Activated T-helper 1 cell treated with anti-CD3 and anti-CD28 coated beads, Interleukin-12 subunit alpha, Interleukin-12 subunit beta, Interleukin-2, Interleukin-4 antibody, amounts not matched to agents 30 ng/mL and 10 ng/mL and 1 ng/mL, durations not matched to agents 14 hours and 24 hours and 36 hours (primary cell): Measurements from ENCODE around the gene CSK. TPM values are rescaled to one million over a fixed set of nuclear protein-coding genes. Genes with fewer than 3 reads are reported as not detected.

Experiments used
- DNase-seq: peaks from one replicate; pipeline ENCODE4 v3.0.0; 2021; ENCODE audit warnings: low spot score
- H3K27ac Mint-ChIP-seq: one replicate; pipeline ENCODE4 v1.8.0; 2021; ENCODE audit warnings: mild to moderate bottlenecking, mixed read lengths
- H3K27me3 Mint-ChIP-seq: one replicate; pipeline ENCODE4 v1.8.0; 2022; ENCODE audit warnings: mild to moderate bottlenecking, moderate library complexity, mixed read lengths; ENCODE audit not compliant: insufficient read depth
- H3K36me3 Mint-ChIP-seq: one replicate; pipeline ENCODE4 v1.8.0; 2021; ENCODE audit warnings: low read depth, mixed read lengths
- H3K4me1 Mint-ChIP-seq: one replicate; pipeline ENCODE4 v1.8.0; 2021; ENCODE audit warnings: low read depth, mixed read lengths
- H3K4me3 Mint-ChIP-seq: one replicate; pipeline ENCODE4 v1.8.0; 2021; ENCODE audit warnings: mild to moderate bottlenecking, moderate library complexity, mixed read lengths
- H3K9me3 Mint-ChIP-seq: one replicate; pipeline ENCODE4 v1.8.0; 2021; ENCODE audit warnings: mixed read lengths
- intact Hi-C: fragments of 100-400 bp; cut with micrococcal nuclease; formaldehyde crosslinking; loops from one replicate; pipeline ENCODE4 v1.15.1; 2024
- total RNA-seq: library from RNA; stranded (reverse); gene quantifications from 2 replicates; pipeline ENCODE4 v1.2.3, GENCODE V29; 2022

Gene CSK
- total RNA-seq, 1 donor from 2014 or later = 362 TPM

GRCh38 chr15:74840851-74841775 lies 59.2 kb downstream of the CSK start:
- peaks cover 23% of the 10 kb centered on the region for H3K36me3 Mint-ChIP-seq
- peak overlapping the region; percentile 54 for H3K27ac Mint-ChIP-seq
- H3K4me1 Mint-ChIP-seq = peaks cover 40% of the 10 kb centered on the region
- no peak for DNase-seq
- H3K4me3 Mint-ChIP-seq = peak overlapping the region; percentile 92
- H3K9me3 Mint-ChIP-seq = no peaks in the 10 kb centered on the region
- H3K27me3 Mint-ChIP-seq = no peaks in the 10 kb centered on the region
- intact Hi-C loops = loop anchor here (5.0 kb wide), 1 partner anchor 144 kb away; the partner anchor contains the start of gene EDC3

GRCh38 chr15:74841891-74842373 lies 60.1 kb downstream of the CSK start:
- peak overlapping the region; percentile 45 for H3K27ac Mint-ChIP-seq
- DNase-seq = no peak
- peaks cover 45% of the 10 kb centered on the region for H3K4me1 Mint-ChIP-seq
- no peaks in the 10 kb centered on the region for H3K27me3 Mint-ChIP-seq
- H3K4me3 Mint-ChIP-seq = peak overlapping the region; percentile 92
- H3K9me3 Mint-ChIP-seq = no peaks in the 10 kb centered on the region
- peaks cover 23% of the 10 kb centered on the region for H3K36me3 Mint-ChIP-seq
- intact Hi-C loops = loop anchor here (1.0 to 5.0 kb wide), 4 partner anchors 59 to 145 kb away; partner anchors contain the start of gene EDC3

GRCh38 chr15:74842581-74843444 lies 60.9 kb downstream of the CSK start, which contains the start of gene ULK3:
ULK3 (minus strand) TSS chr15:74843156; CDS start chr15:74843105, 51 bp downstream.
- Mint-ChIP-seq H3K36me3 (peaks cover 29% of the 10 kb centered on the region), H3K27ac (peak within 1 kb of the TSS; percentile 98), H3K4me1 (peaks cover 52% of the 10 kb centered on the region), H3K27me3 (no peaks in the 10 kb centered on the region), H3K9me3 (no peaks in the 10 kb centered on the region), H3K4me3 (peak within 1 kb of the TSS; percentile 92)
- peak; percentile 91 for DNase-seq
- intact Hi-C loops = loop anchor here (1.0 to 5.0 kb wide), 8 partner anchors 17 to 146 kb away; partner anchors contain the start of genes COX5A, CPLX3, EDC3 and MPI

GRCh38 chr15:74843445-74843828 lies 61.6 kb downstream of the CSK start:
- Mint-ChIP-seq H3K4me3 (peak overlapping the region; percentile 87), H3K27ac (peak overlapping the region; percentile 98), H3K27me3 (no peaks in the 10 kb centered on the region), H3K9me3 (no peaks in the 10 kb centered on the region), H3K36me3 (peaks cover 33% of the 10 kb centered on the region), H3K4me1 (peaks cover 54% of the 10 kb centered on the region)
- no peak for DNase-seq
- intact Hi-C loops = loop anchor here (1.0 to 5.0 kb wide), 7 partner anchors 17 to 146 kb away; partner anchors contain the start of genes COX5A, CPLX3, EDC3 and MPI

GRCh38 chr15:74843891-74844299 lies 62.0 kb downstream of the CSK start:
- Mint-ChIP-seq H3K36me3 (peaks cover 37% of the 10 kb centered on the region), H3K4me3 (peak overlapping the region; percentile 87), H3K9me3 (no peaks in the 10 kb centered on the region), H3K27me3 (no peaks in the 10 kb centered on the region), H3K27ac (peak overlapping the region; percentile 98), H3K4me1 (peaks cover 54% of the 10 kb centered on the region)
- DNase-seq = no peak
- intact Hi-C loops = loop anchor here (1.0 to 5.0 kb wide), 8 partner anchors 18 to 147 kb away; partner anchors contain the start of genes COX5A, CPLX3, EDC3 and MPI

- Mint-ChIP-seq H3K4me3 (peak overlapping the region; percentile 76), H3K9me3 (no peaks in the 10 kb centered on the region)
- intact Hi-C loops = loop anchor here (1.0 to 5.0 kb wide), 4 partner anchors 44 to 147 kb away; partner anchors contain the start of genes EDC3 and FAM219B
These were observed 62.7 kb downstream of the CSK start for GRCh38 chr15:74844319-74845207.

GRCh38 chr15:74845208-74845568 lies 63.3 kb downstream of the CSK start:
- peak overlapping the region; percentile 98 for H3K27ac Mint-ChIP-seq
- H3K9me3 Mint-ChIP-seq = no peaks in the 10 kb centered on the region
- peaks cover 54% of the 10 kb centered on the region for H3K4me1 Mint-ChIP-seq
- H3K4me3 Mint-ChIP-seq = peak overlapping the region; percentile 76
- intact Hi-C loops = loop anchor here (1.0 to 2.0 kb wide), 3 partner anchors 44 to 105 kb away; partner anchors contain the start of gene FAM219B
- peak; percentile 63 for DNase-seq
- H3K27me3 Mint-ChIP-seq = no peaks in the 10 kb centered on the region
- H3K36me3 Mint-ChIP-seq = peaks cover 39% of the 10 kb centered on the region

More at GRCh38 chr15:74844319-74845207, 62.7 kb downstream of the CSK start:
- Mint-ChIP-seq H3K4me1 (peaks cover 54% of the 10 kb centered on the region), H3K27ac (peak overlapping the region; percentile 98), H3K36me3 (peaks cover 35% of the 10 kb centered on the region), H3K27me3 (no peaks in the 10 kb centered on the region)
- no peak for DNase-seq

- Mint-ChIP-seq H3K27me3 (no peaks in the 10 kb centered on the region), H3K4me1 (peaks cover 54% of the 10 kb centered on the region), H3K4me3 (peak overlapping the region; percentile 76), H3K27ac (peak overlapping the region; percentile 98), H3K36me3 (peaks cover 39% of the 10 kb centered on the region), H3K9me3 (no peaks in the 10 kb centered on the region)
- peak; percentile 19 for DNase-seq
- intact Hi-C loops = loop anchor here (1.0 to 2.0 kb wide), 3 partner anchors 45 to 105 kb away; partner anchors contain the start of gene FAM219B
These were observed 63.7 kb downstream of the CSK start for GRCh38 chr15:74845581-74845980.

- Mint-ChIP-seq H3K36me3 (peaks cover 35% of the 10 kb centered on the region), H3K9me3 (no peaks in the 10 kb centered on the region), H3K4me3 (no peak overlapping the region), H3K27ac (no peak overlapping the region), H3K4me1 (peaks cover 37% of the 10 kb centered on the region), H3K27me3 (no peaks in the 10 kb centered on the region)
- no peak for DNase-seq
- intact Hi-C loops = no loop called here
These were observed 65.6 kb downstream of the CSK start for GRCh38 chr15:74847432-74847831.

- no peaks in the 10 kb centered on the region for H3K9me3 Mint-ChIP-seq
- no peak for DNase-seq
- H3K4me1 Mint-ChIP-seq = peaks cover 24% of the 10 kb centered on the region
- intact Hi-C loops = no loop called here
- no peaks in the 10 kb centered on the region for H3K27me3 Mint-ChIP-seq
- peaks cover 33% of the 10 kb centered on the region for H3K36me3 Mint-ChIP-seq
- H3K4me3 Mint-ChIP-seq = no peak overlapping the region
- no peak overlapping the region for H3K27ac Mint-ChIP-seq
These were observed 68.5 kb downstream of the CSK start for GRCh38 chr15:74850393-74850792.

GRCh38 chr15:74851960-74852359 lies 70.1 kb downstream of the CSK start:
- intact Hi-C loops = no loop called here
- H3K4me1 Mint-ChIP-seq = peaks cover 18% of the 10 kb centered on the region
- H3K36me3 Mint-ChIP-seq = peaks cover 32% of the 10 kb centered on the region
- no peak overlapping the region for H3K4me3 Mint-ChIP-seq
- no peaks in the 10 kb centered on the region for H3K27me3 Mint-ChIP-seq
- no peaks in the 10 kb centered on the region for H3K9me3 Mint-ChIP-seq
- DNase-seq = no peak
- no peak overlapping the region for H3K27ac Mint-ChIP-seq
